Measurements from ENCODE around the gene GAPT. TPM values are rescaled to one million over a fixed set of nuclear protein-coding genes. Genes with fewer than 3 reads are reported as not detected.

GAPT gene
- total RNA-seq, 1 experiment from 2014 or later, result not detected

DNA sequence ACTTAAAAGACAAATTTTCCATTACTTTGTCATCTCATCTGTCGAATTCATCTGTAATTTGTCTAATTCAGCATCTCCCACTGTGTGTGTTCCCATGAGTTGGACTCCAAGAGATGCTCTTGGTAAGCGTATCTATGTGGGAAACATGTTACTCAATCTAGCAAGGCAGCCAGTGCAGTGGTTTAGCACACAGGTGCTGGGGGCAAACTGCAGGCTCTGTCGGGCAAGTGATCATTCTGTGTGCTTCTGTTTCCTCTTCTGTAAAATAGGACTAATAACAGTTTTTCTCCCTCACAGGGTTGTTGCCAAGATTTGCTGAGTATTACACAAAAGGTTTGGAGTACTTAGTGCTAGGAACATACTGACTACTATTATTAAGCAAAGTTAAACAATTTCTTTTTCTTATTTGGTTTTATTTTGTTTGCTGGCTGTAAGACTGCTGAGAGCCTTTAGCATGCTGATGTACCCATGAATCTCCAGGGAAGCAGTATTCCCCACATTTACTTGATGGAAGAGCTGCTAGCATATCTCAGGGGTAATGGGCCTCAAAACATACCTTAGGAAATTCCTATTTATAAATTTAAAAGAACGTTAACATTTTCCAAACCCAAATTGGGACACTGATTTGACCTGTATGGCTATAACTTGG lies 709 bp upstream of the GAPT start:
- no peaks in the 10 kb centered on the region for H3K36me3 ChIP-seq
- peaks cover 19% of the 10 kb centered on the region for H3K27me3 ChIP-seq
- no peak overlapping the region for H3K4me3 ChIP-seq
- H3K9me3 ChIP-seq, result no peaks in the 10 kb centered on the region
- no peak for DNase-seq

DNA sequence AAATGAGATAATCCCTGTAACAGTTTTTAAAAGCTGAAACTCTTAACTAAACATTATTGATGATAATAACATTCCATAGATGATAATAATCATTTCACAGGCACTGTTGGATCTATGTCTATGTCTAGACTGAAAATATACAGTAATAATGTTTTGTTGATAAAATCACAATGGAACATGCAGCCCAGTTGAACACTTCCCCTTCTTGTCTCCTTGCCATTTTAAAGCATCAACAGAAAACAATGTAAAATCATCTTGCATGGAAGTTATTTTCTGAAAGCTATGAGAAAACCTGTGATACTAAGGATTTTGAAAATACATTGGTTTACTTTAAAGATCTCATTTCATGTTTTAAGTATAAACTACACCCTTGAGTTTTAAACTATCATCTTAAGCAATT lies 1.9 kb downstream of the GAPT start:
- DNase-seq, result no peak
- H3K9me3 ChIP-seq, result no peaks in the 10 kb centered on the region
- H3K36me3 ChIP-seq, result no peaks in the 10 kb centered on the region
- H3K4me3 ChIP-seq, result no peak overlapping the region
- peaks cover 23% of the 10 kb centered on the region for H3K27me3 ChIP-seq

DNA sequence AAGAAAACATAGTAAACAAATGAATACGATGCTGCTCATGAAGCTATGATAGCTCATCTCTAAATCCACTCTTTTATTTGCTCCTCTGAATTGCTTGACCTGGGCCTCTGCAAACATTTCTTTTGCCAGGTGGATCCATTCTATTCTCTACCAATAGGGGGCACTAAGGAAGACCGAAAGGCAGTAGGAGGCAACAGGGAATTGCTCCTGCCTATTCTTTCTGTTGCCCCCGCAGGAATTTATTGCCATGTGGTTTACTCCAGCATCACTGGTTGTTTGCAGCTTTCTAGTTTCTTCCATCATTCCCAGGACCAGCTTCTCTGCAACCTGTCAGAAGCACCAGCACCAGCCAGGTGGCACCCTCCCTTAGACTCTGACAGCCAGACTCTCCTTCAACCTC lies 5.3 kb downstream of the GAPT start:
- no peak overlapping the region for H3K4me3 ChIP-seq
- H3K9me3 ChIP-seq, result no peaks in the 10 kb centered on the region
- H3K36me3 ChIP-seq, result no peaks in the 10 kb centered on the region
- H3K27me3 ChIP-seq, result peaks cover 20% of the 10 kb centered on the region
- no peak for DNase-seq

DNA sequence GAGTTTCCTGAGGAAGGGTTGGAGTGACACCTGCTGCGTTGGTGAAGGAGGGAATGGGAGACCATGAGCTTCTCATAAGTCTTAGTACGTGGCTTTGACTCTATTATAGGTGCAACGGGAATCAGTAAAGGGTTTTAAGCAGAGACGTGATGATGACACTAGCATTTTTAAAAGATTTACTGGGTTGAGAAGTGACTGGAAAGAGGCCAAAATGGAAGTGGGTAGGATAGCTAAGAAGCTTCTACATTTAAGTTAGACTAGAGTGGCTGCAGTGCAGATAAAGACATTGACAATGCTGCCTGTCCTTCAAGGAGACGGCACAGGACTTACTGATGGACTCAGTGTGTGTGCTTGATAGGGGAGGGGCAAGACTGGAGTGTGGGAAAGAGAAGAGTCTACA lies 6.2 kb downstream of the GAPT start:
- no peaks in the 10 kb centered on the region for H3K36me3 ChIP-seq
- DNase-seq, result no peak
- peaks cover 20% of the 10 kb centered on the region for H3K27me3 ChIP-seq
- no peak overlapping the region for H3K4me3 ChIP-seq
- no peaks in the 10 kb centered on the region for H3K9me3 ChIP-seq

DNA sequence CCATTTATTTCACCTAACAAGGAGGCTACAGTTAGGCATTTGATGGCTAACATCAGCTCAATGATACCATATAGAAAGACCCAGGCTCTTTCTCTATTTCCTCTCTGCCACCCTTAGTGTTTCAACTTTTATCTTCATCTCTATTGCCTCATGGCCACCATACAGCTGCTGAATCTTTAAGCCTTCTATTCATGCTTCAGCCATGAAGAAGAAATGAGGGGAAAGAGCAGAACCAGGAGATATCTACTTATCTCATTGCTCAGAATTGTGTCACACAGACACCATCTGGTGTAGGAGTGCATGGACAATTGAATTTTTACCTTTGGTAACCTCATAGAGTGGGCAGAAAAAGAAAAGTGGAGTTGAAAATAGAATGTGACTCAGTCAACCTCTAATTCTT lies 6.7 kb downstream of the GAPT start:
- peaks cover 17% of the 10 kb centered on the region for H3K27me3 ChIP-seq
- no peak overlapping the region for H3K4me3 ChIP-seq
- DNase-seq, result no peak
- H3K36me3 ChIP-seq, result no peaks in the 10 kb centered on the region
- no peaks in the 10 kb centered on the region for H3K9me3 ChIP-seq

DNA sequence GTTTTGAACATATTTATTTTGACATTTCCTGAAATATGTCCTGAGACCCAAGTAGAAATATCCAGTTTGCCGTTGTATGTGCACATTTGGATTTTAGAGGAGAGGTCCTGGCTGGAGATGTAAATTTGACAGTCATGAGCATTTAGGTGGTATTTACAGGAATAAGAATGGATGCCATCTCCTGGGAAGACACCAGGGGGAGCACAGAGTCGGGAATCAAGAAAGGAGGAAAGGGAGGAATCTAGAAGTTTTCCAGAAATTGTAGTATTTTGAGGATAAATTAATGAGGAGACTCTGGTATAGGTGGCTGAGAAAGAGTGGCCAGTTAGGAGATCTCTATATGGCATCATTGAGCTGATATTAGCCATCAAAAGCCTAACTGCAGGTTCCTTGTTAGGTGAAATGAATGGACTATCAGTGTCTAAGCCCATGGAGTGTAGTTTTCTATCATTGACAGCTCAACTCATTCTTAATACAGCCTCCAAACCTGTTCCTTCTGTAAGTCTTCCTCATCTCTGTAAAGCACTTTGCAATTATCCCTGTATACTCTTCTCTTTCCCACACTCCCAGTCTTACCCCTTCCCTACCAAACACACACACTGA lies 7.2 kb downstream of the GAPT start:
- H3K27me3 ChIP-seq, result peaks cover 18% of the 10 kb centered on the region
- no peaks in the 10 kb centered on the region for H3K9me3 ChIP-seq
- H3K4me3 ChIP-seq, result no peak overlapping the region
- no peaks in the 10 kb centered on the region for H3K36me3 ChIP-seq
- no peak for DNase-seq

DNA sequence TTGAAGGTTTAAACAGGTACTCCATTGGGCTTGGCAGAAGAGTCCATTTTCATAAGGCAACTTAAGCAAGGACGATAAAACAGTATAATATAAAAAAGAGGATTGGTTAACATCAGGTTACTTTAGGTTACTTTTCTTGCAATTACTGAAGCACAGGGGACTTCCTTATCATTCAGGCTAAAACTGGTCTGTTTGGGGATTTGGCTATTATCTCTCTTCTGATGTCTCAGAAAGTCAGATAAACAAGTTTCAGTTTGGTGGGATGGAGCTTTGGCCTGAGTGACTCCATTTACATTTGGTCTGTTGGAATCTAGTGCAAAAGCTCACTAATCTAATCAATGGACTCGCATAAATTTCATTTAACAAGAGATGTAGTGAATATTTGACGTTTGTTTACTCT lies 8.0 kb downstream of the GAPT start:
- peaks cover 24% of the 10 kb centered on the region for H3K27me3 ChIP-seq
- H3K9me3 ChIP-seq, result no peaks in the 10 kb centered on the region
- no peak overlapping the region for H3K4me3 ChIP-seq
- H3K36me3 ChIP-seq, result no peaks in the 10 kb centered on the region
- no peak for DNase-seq

DNA sequence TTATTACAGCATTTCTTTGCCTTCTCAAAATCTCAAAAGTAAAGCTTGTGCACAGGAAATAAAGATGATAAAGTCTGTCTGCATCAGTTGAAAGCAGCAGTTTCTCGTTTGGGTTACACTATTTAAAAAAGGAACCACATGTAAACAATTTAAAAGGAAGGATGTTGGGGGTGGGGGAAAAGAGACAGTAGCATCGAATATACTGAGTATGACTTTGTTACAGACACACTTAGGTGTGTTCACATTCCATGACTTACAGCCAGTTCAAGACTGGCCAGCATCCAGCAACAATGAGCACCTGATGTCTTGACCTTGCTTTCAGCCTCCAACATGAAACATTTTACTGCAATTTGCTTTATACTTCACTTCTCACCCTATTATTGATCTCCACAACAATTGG lies 8.7 kb downstream of the GAPT start:
- Histone ChIP-seq H3K27me3 (peaks cover 30% of the 10 kb centered on the region), H3K9me3 (no peaks in the 10 kb centered on the region), H3K4me3 (no peak overlapping the region), H3K36me3 (no peaks in the 10 kb centered on the region)
- no peak for DNase-seq

DNA sequence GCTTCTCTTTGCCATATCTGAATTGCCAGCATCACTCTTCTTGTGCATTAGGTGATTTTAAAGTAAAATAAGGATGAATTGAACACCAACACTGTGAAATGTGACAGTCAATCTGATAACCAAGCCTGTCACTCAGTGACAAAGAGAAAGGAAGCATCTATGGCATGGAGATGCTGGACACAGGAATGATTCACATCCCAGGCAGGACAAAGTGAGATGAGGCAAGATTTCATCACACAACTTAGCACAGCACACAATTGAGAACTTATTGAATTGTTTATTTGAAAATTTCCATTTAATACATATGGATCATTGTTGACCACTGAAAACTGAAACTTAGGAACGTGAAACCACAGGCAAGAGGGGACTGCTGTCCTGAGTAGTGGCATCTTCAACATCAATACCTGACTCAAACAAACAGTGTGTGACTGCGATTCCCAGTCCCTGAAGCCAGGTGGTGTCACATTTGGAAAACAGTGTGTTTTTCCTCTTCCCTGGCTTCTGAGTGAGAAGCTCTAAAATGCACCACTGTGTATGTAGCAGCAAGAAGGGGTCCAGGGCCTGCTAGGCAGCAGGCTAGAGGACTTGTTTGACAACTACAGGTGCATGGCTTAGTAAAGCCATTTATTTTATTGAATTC lies 10.7 kb downstream of the GAPT start:
- Histone ChIP-seq H3K9me3 (no peaks in the 10 kb centered on the region), H3K36me3 (no peaks in the 10 kb centered on the region), H3K27me3 (peaks cover 28% of the 10 kb centered on the region), H3K4me3 (no peak overlapping the region)
- DNase-seq, result no peak

DNA sequence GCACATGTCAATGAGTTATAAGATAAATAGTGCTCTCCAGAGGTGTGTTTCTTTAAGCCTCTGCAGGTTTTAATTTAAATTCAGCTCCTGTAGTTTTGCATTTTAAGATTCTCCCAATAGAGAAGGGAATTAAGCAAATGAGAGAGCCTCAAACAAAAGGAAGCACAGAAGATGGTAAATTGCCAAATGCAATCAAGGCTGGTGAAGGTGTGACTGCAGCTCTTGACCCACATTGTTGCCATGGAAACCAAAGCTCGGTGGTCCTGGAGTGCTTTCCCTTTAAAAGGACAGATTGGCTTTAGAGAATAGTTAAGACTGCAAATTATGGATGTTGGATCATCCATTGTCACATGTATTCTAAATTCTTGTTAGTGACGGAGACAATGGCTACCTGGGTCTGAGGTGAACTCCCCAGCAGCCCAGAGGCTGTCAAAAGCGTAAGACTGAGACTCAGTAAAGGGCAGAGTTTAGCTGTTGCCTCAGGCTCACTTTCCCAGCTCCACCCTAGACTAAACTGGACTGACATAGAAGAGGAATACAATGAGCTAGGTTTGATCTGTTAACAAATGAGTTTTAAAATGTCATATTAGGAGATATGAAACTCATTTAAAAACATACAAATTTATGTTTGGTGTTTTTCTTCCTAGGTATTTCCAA lies 12.3 kb downstream of the GAPT start:
- Histone ChIP-seq H3K36me3 (no peaks in the 10 kb centered on the region), H3K4me3 (no peak overlapping the region), H3K27me3 (peaks cover 35% of the 10 kb centered on the region), H3K9me3 (no peaks in the 10 kb centered on the region)
- DNase-seq, result no peak

DNA sequence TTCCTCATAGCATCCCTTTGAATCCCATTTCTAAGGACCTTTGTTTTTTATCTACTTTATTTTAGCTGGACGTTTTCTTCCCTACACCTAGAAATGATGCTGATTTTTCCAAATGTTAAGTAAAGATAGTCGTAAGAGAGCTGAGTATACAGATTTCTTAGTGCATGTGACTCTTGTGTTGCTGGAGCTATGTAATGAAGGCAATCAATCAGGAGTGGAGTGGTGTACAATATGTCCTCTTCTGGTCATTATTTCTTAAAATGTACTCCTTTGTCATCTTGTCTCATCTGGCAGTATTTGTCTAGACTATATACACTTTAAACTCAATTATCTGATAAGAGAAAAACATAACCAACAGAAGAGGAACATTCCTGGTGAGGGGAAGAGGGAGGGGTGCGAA lies 13.5 kb downstream of the GAPT start:
- no peaks in the 10 kb centered on the region for H3K36me3 ChIP-seq
- no peak overlapping the region for H3K4me3 ChIP-seq
- no peaks in the 10 kb centered on the region for H3K9me3 ChIP-seq
- H3K27me3 ChIP-seq, result peaks cover 35% of the 10 kb centered on the region
- no peak for DNase-seq

DNA sequence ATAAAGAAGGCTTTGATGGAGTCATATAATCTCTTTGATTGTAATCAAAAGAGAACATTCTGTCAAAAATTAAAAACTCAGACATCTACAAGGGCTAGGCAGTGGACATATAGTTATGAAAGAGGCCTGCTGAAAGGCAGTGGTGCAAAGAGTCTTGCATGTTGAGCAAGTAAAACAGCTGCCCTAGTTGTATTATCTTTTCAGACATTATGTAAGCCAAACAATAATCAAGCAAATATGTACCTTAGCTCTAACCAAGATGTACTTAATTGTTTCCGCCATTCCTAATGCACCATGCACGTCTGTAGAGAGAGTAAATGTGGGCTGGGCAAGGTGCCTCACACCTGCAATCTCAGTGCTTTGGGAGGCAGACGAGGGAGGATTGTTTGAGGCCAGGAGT lies 14.3 kb downstream of the GAPT start:
- H3K4me3 ChIP-seq, result no peak overlapping the region
- DNase-seq, result no peak
- H3K9me3 ChIP-seq, result no peaks in the 10 kb centered on the region
- peaks cover 35% of the 10 kb centered on the region for H3K27me3 ChIP-seq
- H3K36me3 ChIP-seq, result no peaks in the 10 kb centered on the region

DNA sequence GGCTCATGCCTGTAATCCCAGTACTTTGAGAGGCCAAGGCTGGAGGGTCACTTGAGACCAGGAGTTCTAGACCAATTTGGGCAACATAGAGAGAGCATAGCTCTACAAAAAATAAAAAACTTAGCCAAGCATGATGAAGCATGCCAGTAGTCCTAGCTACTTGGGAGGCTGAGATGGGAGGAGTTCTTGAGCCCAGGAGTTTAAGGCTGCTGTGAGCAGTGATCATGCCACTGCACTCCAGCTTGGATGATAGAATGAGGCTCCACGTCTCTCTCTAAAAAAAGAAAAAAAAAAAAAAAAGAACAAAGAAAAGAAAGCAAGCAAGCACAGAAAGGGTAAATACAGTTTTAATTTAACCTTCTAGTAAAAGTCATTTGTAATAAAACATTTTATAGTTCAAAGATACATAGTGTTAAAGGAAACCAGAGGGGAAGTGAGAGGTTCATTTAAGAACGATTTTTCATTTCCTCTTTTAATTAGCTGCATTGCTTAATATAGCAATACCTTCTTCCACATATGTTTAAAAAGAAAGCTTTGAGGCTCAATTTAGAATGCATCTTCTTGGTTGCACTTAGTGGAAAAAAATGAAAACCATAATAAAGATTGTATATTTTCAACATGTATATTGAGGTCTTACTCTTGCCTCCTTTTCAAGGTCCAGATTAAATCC lies 14.9 kb downstream of the GAPT start:
- peaks cover 35% of the 10 kb centered on the region for H3K27me3 ChIP-seq
- H3K9me3 ChIP-seq, result no peaks in the 10 kb centered on the region
- no peak overlapping the region for H3K4me3 ChIP-seq
- DNase-seq, result no peak
- H3K36me3 ChIP-seq, result no peaks in the 10 kb centered on the region

DNA sequence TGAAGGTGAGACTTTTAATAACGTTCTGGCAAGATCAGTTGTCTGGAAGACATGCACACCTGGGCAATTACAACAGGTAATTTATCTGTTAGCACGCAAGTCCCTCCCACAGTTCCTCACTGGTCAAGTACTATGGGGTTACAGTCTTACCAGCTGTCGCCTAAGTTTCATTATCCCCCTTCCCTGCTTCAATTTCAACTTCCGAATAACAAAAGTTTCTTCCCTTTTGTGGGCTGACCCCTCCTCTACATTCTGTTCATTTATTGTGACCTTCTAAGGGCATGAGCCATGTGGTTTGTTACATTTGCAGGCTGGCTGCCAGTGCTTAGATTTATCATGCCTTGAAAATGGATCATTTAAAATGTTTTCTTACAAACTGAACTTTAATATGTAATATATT lies 16.5 kb downstream of the GAPT start:
- H3K4me3 ChIP-seq, result no peak overlapping the region
- DNase-seq, result no peak
- no peaks in the 10 kb centered on the region for H3K36me3 ChIP-seq
- H3K27me3 ChIP-seq, result peaks cover 35% of the 10 kb centered on the region
- no peaks in the 10 kb centered on the region for H3K9me3 ChIP-seq

DNA sequence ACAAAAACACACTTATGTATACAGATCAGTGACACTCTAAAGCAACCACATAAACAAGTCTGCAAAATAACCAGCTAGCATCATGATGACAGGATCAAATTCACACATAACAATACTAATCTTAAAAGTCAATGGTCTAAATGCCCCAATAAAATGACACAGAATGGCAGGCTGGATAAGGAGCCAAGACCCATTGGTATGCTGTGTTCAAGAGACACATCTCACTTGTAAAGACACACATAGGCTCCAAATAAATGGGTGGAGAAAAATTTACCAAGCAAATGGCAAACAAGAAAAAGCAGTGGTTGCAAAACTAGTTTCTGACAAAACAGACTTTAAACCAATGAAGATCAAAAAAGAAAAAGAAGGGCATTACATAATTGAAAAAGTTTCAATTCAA lies 26.0 kb downstream of the GAPT start:
- DNase-seq, result no peak
- H3K36me3 ChIP-seq, result no peaks in the 10 kb centered on the region
- no peak overlapping the region for H3K4me3 ChIP-seq
- H3K9me3 ChIP-seq, result peaks cover 12% of the 10 kb centered on the region
- no peaks in the 10 kb centered on the region; the same call in 1 of the 2 replicates for H3K27me3 ChIP-seq

DNA sequence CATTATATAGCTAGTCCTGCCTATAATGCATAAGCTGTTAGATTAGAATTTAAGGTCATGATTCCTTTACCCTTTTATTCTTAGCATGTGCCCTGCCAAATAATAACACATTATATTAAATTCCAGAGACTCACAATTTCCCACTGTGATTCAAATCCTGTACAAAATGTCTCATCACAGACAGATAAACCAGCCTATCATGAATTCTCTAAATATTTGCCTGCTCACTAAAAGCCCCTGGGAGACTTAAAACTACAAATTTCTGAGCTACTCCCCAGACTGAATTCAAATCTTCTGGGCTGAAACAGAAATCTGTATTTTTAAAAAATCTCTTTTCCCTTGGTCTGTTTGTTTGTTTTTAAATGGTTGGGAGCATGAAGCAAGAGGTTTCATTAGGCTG lies 32.7 kb downstream of the GAPT start:
- no peak overlapping the region for H3K4me3 ChIP-seq
- no peaks in the 10 kb centered on the region for H3K9me3 ChIP-seq
- H3K27me3 ChIP-seq, result peaks cover 8% of the 10 kb centered on the region
- DNase-seq, result no peak
- H3K36me3 ChIP-seq, result no peaks in the 10 kb centered on the region

DNA sequence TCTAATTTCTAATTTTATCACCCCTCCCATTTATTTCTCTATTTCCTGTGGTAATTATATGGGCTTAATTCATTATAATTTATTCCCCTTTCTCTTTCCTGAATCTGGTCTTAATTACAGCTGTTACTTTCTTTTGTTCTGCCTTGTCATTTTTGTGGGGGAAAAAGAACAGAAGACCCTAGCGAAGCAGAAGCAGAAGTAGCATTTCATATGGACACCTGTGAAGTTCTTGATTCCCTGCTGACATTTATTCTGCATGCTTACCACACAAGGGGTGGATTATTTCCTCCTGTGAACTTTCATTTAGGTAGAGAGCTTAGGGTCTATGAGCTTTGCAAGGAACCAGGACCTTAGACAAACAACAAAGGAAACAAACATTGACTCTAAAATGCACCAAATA lies 33.3 kb downstream of the GAPT start:
- Histone ChIP-seq H3K4me3 (no peak overlapping the region), H3K27me3 (peaks cover 8% of the 10 kb centered on the region), H3K36me3 (no peaks in the 10 kb centered on the region), H3K9me3 (no peaks in the 10 kb centered on the region)
- no peak for DNase-seq
